Epithelial cell of proximal tubule (primary cell): ENCODE results near the gene SDHB. TPM values are rescaled to one million over a fixed set of nuclear protein-coding genes. Genes with fewer than 3 reads are reported as not detected.

Experiments used
- DNase-seq: peaks from one replicate; pipeline ENCODE4 v3.0.0-alpha.2; 2011; ENCODE audit warnings: low read depth
- H3K4me3 ChIP-seq: 2 replicates; pipeline ENCODE4 v1.5.1; 2011; ENCODE audit warnings: low read depth, mild to moderate bottlenecking, low read length
- CTCF ChIP-seq: conservative IDR thresholded peaks from 2 replicates; pipeline ENCODE4 v1.5.1; 2012; ENCODE audit warnings: low read depth, mild to moderate bottlenecking, low read length
- total RNA-seq: library from RNA; depleted of rRNA; stranded (reverse); fragments of >200 nt; gene quantifications from 2 replicates; pipeline ENCODE4 v1.2.3, GENCODE V29; 2015

Gene SDHB
- total RNA-seq, 1 donor from 2014 or later = 118 TPM

- no peak for DNase-seq
- TF ChIP-seq CTCF = no peak
Observed at GRCh38 chr1:17086751-17087150, 32.9 kb upstream of the SDHB start.

GRCh38 chr1:17084787-17085186, 31.0 kb upstream of the SDHB start:
- H3K4me3 ChIP-seq = no peak overlapping the region
- DNase-seq = no peak
- no peak for TF ChIP-seq CTCF

More at GRCh38 chr1:17086751-17087150, 32.9 kb upstream of the SDHB start:
- no peak overlapping the region for H3K4me3 ChIP-seq

GRCh38 chr1:17082761-17083160, 28.9 kb upstream of the SDHB start:
- no peak for DNase-seq
- no peak for TF ChIP-seq CTCF
- H3K4me3 ChIP-seq = no peak overlapping the region

- no peak for TF ChIP-seq CTCF
- no peak overlapping the region for H3K4me3 ChIP-seq
- DNase-seq = no peak
Observed at GRCh38 chr1:17081439-17081838, 27.6 kb upstream of the SDHB start.

GRCh38 chr1:17080880-17081279, 27.0 kb upstream of the SDHB start:
- no peak for DNase-seq
- no peak overlapping the region for H3K4me3 ChIP-seq
- no peak for TF ChIP-seq CTCF

- TF ChIP-seq CTCF = no peak
- H3K4me3 ChIP-seq = no peak overlapping the region
- DNase-seq = no peak
Observed at GRCh38 chr1:17080085-17080759, 26.4 kb upstream of the SDHB start.
